Thyroid gland (tissue), 4 donors: ENCODE data around the gene ABI3BP.
A peak's percentile ranks its signal among the peaks of the same experiment; 100 is the strongest.

Experiments
- CTCF ChIP-seq, 6 experiments: fragments of 200-600 bp in 3 of 6; fragments of 450-650 bp in 3 of 6; sonication (generic) in 3 of 6; IDR thresholded peaks; one replicate each; pipeline ENCODE4 v1.5.1; 2016 to 2019; ENCODE audit warnings: antibody characterized with exemption in 6 of 6, mild to moderate bottlenecking in 2 of 6, inconsistent platforms in 1 of 6, moderate library complexity in 1 of 6
- POLR2A ChIP-seq, 2 donors: fragments of 450-650 bp; IDR thresholded peaks; one replicate each; pipeline ENCODE4 v1.6.1; 2017; ENCODE audit warnings: antibody characterized with exemption in 2 of 2, mild to moderate bottlenecking in 2 of 2, moderate library complexity in 1 of 2

DNA sequence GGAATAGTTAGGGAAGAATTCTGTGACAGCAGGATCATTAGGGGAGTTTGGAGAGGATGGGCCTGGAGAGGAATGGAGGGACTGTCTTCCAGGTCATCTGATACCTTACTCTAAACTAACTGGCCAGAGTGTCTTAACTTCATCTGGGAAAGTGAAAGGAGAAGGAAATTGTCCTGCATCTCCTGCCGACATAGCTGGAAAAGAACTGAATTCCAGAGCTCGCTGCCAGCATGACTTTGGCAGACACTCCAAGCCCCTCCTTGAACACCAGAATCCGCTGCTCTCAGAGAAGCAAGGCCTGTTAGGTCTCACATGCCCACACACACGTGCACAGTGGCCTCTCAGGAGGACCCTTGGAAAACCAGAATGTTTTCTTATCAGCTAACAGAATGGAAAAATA is 10.5 kb downstream of the ABI3BP start:
- TF ChIP-seq CTCF (IDR thresholded peaks at IDR 0.05) (no peak), POLR2A (IDR thresholded peaks at IDR 0.05) (peak in 1 of 2 donors; percentile 34)
